Kidney (tissue), 14 donors: Measurements from ENCODE around the gene LINGO4. TPM values are rescaled to one million over a fixed set of nuclear protein-coding genes. Genes with fewer than 3 reads are reported as not detected.

Experiments
- DNase-seq, 5 donors: peaks; one replicate each; pipeline ENCODE4 v3.0.0-alpha.2; 2013 to 2020
- FAIRE-seq: peaks from 2 replicates; lab custom pipeline; 2012; peaks lifted over from hg19 to GRCh38; lab: Jason Lieb, UNC
- H3K27ac ChIP-seq, 2 donors: one replicate each; pipeline ENCODE4 v1.7.0; 2013; ENCODE audit warnings: low read depth in 2 of 2, low read length in 2 of 2, inconsistent platforms in 1 of 2
- H3K27me3 ChIP-seq: one replicate; pipeline ENCODE4 v1.7.1; 2013; ENCODE audit warnings: low read length, inconsistent platforms; ENCODE audit not compliant: control insufficient read depth, insufficient read depth
- H3K36me3 ChIP-seq, 3 donors: one replicate each; pipeline versions ENCODE4 v1.7.0 to v1.7.1; 2013; ENCODE audit warnings: low read length in 3 of 3, control low read depth in 1 of 3, inconsistent platforms in 1 of 3; ENCODE audit not compliant: insufficient read depth in 3 of 3, control insufficient read depth in 2 of 3
- H3K4me1 ChIP-seq, 3 donors: one replicate each; pipeline versions ENCODE4 v1.7.0 to v1.7.1; 2013; ENCODE audit warnings: low read length in 3 of 3, inconsistent platforms in 1 of 3, low read depth in 1 of 3; ENCODE audit not compliant: control insufficient read depth in 2 of 3, insufficient read depth in 2 of 3
- H3K4me3 ChIP-seq, 3 donors: one replicate each; pipeline versions ENCODE4 v1.7.0 to v1.8.1; 2013; ENCODE audit warnings: low read length in 3 of 3, control low read depth in 1 of 3, inconsistent platforms in 1 of 3
- H3K9ac ChIP-seq, 3 donors: one replicate each; pipeline versions ENCODE4 v1.7.0 to v1.7.1; 2013; ENCODE audit warnings: low read length in 3 of 3, control low read depth in 1 of 3, inconsistent platforms in 1 of 3
- H3K9me3 ChIP-seq, 3 donors: one replicate each; pipeline versions ENCODE4 v1.7.0 to v1.7.1; 2013; ENCODE audit warnings: low read length in 3 of 3, control low read depth in 1 of 3, inconsistent platforms in 1 of 3; ENCODE audit not compliant: control insufficient read depth in 2 of 3, insufficient read depth in 1 of 3
- intact Hi-C: fragments of 100-400 bp; cut with DNase I; formaldehyde crosslinking; loops from one replicate; pipeline ENCODE4 v1.11.1; 2022
- polyA plus RNA-seq: library from polyadenylated mRNA; stranded (reverse); fragments of 350-450 nt; fragmentation: Illumina TruSeq; extraction: RNeasy Lipid Tissue Mini Kit (QIAGEN cat#74804); gene quantifications from one replicate; pipeline ENCODE4 v1.2.3, GENCODE V29; 2014; ENCODE audit warnings: low read depth, low replicate concordance; ENCODE audit not compliant: insufficient read depth
- total RNA-seq: library from RNA; stranded (reverse); fragmentation: NEBNext Ultra II Directional; extraction: Animal tissue kit (Norgen Biotek cat#: 25700); gene quantifications from one replicate; pipeline ENCODE4 v1.2.1, GENCODE V29; 2021
- TF ChIP-seq, protein P1 (sequence below): IDR thresholded peaks from 3 replicates; pipeline ENCODE4 v1.5.1; 2012; ENCODE audit warnings: mild to moderate bottlenecking, moderate library complexity, borderline replicate concordance; ENCODE audit not compliant: insufficient read depth; ENCODE audit errors: extremely low read depth
- donor health status: control.
- donor health status: control.
- donor health status: control.
- donor health status: control.
- donor health status: control.
- donor health status: DM: yes; HTN: yes; CAD: no.
- donor health status: Normal renal cell carcinoma (clear cell type).

The LINGO4 gene
- total and polyA plus RNA-seq, 2 donors from 2014 or later = 0.32 to 0.41 TPM

DNA sequence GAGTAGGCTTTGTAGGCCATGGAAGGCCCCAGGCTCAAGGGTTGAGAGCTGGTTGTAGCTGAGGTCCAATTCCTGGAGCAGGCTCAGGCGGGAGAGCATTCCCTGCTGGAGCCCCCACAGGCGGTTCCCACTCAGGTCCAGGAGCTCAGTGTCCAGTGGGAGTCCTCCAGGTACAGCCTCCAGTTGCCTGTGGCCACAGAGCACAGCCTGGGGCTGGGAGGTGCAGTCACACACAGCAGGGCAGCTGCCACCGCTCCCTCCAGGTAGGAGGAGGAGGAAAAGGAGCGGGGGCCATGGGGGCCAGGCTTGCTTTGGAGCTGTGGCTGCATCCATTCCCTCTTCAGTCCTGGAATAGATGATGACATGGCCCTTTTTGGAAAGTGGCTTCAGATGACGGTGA is 2.8 kb downstream of the LINGO4 start:
- no peak overlapping the region for H3K9ac ChIP-seq
- peaks cover 0 to 8% (median 0%) of the 10 kb centered on the region in 3 donors for H3K36me3 ChIP-seq
- FAIRE-seq = no peak
- H3K4me1 ChIP-seq = no peaks in the 10 kb centered on the region
- TF ChIP-seq, protein P1, sequence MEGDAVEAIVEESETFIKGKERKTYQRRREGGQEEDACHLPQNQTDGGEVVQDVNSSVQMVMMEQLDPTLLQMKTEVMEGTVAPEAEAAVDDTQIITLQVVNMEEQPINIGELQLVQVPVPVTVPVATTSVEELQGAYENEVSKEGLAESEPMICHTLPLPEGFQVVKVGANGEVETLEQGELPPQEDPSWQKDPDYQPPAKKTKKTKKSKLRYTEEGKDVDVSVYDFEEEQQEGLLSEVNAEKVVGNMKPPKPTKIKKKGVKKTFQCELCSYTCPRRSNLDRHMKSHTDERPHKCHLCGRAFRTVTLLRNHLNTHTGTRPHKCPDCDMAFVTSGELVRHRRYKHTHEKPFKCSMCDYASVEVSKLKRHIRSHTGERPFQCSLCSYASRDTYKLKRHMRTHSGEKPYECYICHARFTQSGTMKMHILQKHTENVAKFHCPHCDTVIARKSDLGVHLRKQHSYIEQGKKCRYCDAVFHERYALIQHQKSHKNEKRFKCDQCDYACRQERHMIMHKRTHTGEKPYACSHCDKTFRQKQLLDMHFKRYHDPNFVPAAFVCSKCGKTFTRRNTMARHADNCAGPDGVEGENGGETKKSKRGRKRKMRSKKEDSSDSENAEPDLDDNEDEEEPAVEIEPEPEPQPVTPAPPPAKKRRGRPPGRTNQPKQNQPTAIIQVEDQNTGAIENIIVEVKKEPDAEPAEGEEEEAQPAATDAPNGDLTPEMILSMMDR = no peak
- no peak overlapping the region for H3K27ac ChIP-seq
- H3K27me3 ChIP-seq = no peaks in the 10 kb centered on the region
- no peak overlapping the region for H3K4me3 ChIP-seq
- DNase-seq = no peak
- H3K9me3 ChIP-seq = no peaks in the 10 kb centered on the region
- intact Hi-C loops = no loop called here

DNA sequence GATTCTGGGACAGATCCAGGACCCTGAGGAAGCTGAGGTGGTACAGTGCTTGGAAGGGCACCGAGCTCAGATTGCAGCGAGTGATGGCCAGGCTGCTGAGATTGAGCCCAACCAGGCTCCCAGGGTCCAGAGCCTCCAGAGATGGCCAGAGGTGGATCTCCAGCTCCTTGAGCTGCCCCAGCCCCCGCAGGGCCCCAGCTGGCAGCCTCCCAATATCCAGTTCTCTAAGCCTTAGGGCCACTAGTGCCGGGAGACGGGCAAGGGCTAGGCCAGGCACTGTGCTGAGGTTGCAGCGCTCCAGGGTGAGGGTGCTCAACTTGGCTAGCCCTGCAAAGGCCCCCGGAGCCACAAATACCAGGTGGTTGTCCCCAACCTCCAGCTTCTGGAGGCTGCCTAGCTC is 3.4 kb downstream of the LINGO4 start:
- TF ChIP-seq, protein P1 = no peak
- Histone ChIP-seq H3K4me3 (no peak overlapping the region), H3K27ac (no peak overlapping the region), H3K9me3 (no peaks in the 10 kb centered on the region), H3K27me3 (no peaks in the 10 kb centered on the region), H3K36me3 (peaks cover 0 to 3% (median 0%) of the 10 kb centered on the region in 3 donors), H3K9ac (no peak overlapping the region), H3K4me1 (no peaks in the 10 kb centered on the region)
- FAIRE-seq = no peak
- DNase-seq = no peak
- intact Hi-C loops = no loop called here

DNA sequence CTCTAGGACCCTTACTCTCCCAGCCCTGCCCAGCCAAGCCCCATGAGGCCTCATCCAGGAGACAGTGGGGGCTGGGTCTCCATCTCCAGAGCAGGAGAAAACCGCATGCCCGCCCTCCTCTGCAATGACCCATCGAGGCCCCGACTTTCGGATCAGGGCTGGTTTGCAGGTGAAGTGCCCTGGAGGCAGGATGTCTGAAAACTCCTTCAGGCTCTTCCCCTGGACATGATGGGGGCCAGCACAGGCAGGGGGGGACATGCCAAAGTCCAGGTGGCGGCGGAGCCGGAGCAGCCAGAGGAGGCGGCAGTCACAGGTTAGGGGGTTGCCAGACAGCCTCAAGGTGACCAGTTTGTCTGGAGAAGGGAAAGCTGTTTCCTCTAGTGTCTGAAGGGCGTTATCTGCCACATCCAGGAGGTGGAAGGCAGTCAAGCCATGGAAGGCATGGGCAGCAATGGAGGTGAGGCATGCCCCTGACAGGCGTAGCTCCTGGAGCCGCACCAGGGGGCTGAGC is 3.9 kb downstream of the LINGO4 start:
- TF ChIP-seq, protein P1 = no peak
- intact Hi-C loops = no loop called here
- no peaks in the 10 kb centered on the region for H3K27me3 ChIP-seq
- H3K36me3 ChIP-seq = no peaks in the 10 kb centered on the region
- DNase-seq (no peak), FAIRE-seq (no peak)
- no peak overlapping the region for H3K4me3 ChIP-seq
- H3K4me1 ChIP-seq = no peaks in the 10 kb centered on the region
- no peaks in the 10 kb centered on the region for H3K9me3 ChIP-seq
- H3K9ac ChIP-seq = no peak overlapping the region
- H3K27ac ChIP-seq = no peak overlapping the region

DNA sequence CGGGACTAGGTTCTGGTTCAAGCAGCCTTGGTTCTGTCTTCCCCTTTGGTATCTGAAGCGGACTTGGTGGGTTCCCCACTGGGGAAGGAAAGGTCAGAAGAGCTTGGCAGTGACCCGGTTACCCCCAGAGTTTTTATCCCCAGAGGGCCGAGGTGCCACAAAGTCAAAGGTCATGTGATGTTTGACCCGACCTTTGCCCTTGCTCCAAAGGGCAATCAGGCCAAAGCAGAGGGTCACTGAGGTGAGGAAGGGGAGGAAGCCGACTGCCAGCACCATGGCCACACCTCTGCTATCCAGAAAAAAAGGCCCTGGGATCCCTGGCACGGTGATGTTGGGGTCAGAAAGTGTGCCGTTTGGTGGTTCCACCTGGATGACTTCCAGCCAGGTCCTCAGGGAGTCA is 4.4 kb downstream of the LINGO4 start:
- TF ChIP-seq, protein P1 = no peak
- Histone ChIP-seq H3K4me3 (no peak overlapping the region), H3K9ac (no peak overlapping the region), H3K9me3 (no peaks in the 10 kb centered on the region), H3K4me1 (no peaks in the 10 kb centered on the region), H3K27me3 (no peaks in the 10 kb centered on the region), H3K27ac (no peak overlapping the region), H3K36me3 (no peaks in the 10 kb centered on the region)
- FAIRE-seq = no peak
- intact Hi-C loops = no loop called here
- no peak for DNase-seq
